ENCODE measurements around the gene MAP3K13.

The MAP3K13 gene

GRCh38 chr3:185322101-185322719 is 40.7 kb upstream of the MAP3K13 start:
- H3K9me2 ChIP-seq (replicated peaks; ENCODE audit: insufficient read depth, low read length) = no peaks in the 10 kb centered on the region
- H3K4me2 ChIP-seq (ENCODE audit: low read depth, low read length, poor library complexity, severe bottlenecking) = no peak overlapping the region
- no peaks in the 10 kb centered on the region for H3F3A ChIP-seq (ENCODE audit: insufficient read depth)
- no peak overlapping the region for H3K27ac ChIP-seq (ENCODE audit: low read depth, low read length)
- no peaks in the 10 kb centered on the region for H4K20me1 ChIP-seq (ENCODE audit: low read depth, low read length)
- TF ChIP-seq EZH2phosphoT487 (conservative IDR thresholded peaks at IDR 0.05; ENCODE audit: low read length) = no peak
- no peak for TF ChIP-seq CTCF (IDR thresholded peaks at IDR 0.05; ENCODE audit: insufficient read depth, low read length, poor library complexity, severe bottlenecking)
- no peaks in the 10 kb centered on the region for H3K36me3 ChIP-seq (ENCODE audit: low read length)
- no peak overlapping the region for H3K4me3 ChIP-seq (ENCODE audit: insufficient read depth, low read length, poor library complexity, severe bottlenecking)
- no peaks in the 10 kb centered on the region for H3K79me2 ChIP-seq (ENCODE audit: insufficient read depth, low read length)
- H3K9me3 ChIP-seq (ENCODE audit: insufficient read depth, low read length) = no peaks in the 10 kb centered on the region
- H3K27me3 ChIP-seq (ENCODE audit: low read length) = no peaks in the 10 kb centered on the region
- no peak overlapping the region for H2AFZ ChIP-seq (ENCODE audit: low read depth, low read length, severe bottlenecking)
- no peak overlapping the region for H3K9ac ChIP-seq (ENCODE audit: low read length)

GRCh38 chr3:185325946-185326791 is 36.8 kb upstream of the MAP3K13 start:
- Histone ChIP-seq H4K20me1 (ENCODE audit: low read depth, low read length) (no peaks in the 10 kb centered on the region), H3K36me3 (ENCODE audit: low read length) (no peaks in the 10 kb centered on the region), H3K27me3 (ENCODE audit: low read length) (no peaks in the 10 kb centered on the region), H3K9me2 (replicated peaks; ENCODE audit: insufficient read depth, low read length) (no peaks in the 10 kb centered on the region), H3K9ac (ENCODE audit: low read length) (no peak overlapping the region), H2AFZ (ENCODE audit: low read depth, low read length, severe bottlenecking) (no peak overlapping the region), H3K4me2 (ENCODE audit: low read depth, low read length, poor library complexity, severe bottlenecking) (no peak overlapping the region), H3F3A (ENCODE audit: insufficient read depth) (no peaks in the 10 kb centered on the region), H3K4me3 (ENCODE audit: insufficient read depth, low read length, poor library complexity, severe bottlenecking) (no peak overlapping the region), H3K79me2 (ENCODE audit: insufficient read depth, low read length) (no peaks in the 10 kb centered on the region), H3K9me3 (ENCODE audit: insufficient read depth, low read length) (no peaks in the 10 kb centered on the region), H3K27ac (ENCODE audit: low read depth, low read length) (no peak overlapping the region)
- TF ChIP-seq EZH2phosphoT487 (conservative IDR thresholded peaks at IDR 0.05; ENCODE audit: low read length) = no peak
- no peak for TF ChIP-seq CTCF (IDR thresholded peaks at IDR 0.05; ENCODE audit: insufficient read depth, low read length, poor library complexity, severe bottlenecking)

GRCh38 chr3:185327062-185327461 is 35.9 kb upstream of the MAP3K13 start:
- Histone ChIP-seq H3K9me2 (replicated peaks; ENCODE audit: insufficient read depth, low read length) (no peaks in the 10 kb centered on the region), H3K27ac (ENCODE audit: low read depth, low read length) (no peak overlapping the region), H2AFZ (ENCODE audit: low read depth, low read length, severe bottlenecking) (no peak overlapping the region), H3K4me3 (ENCODE audit: insufficient read depth, low read length, poor library complexity, severe bottlenecking) (no peak overlapping the region), H3K79me2 (ENCODE audit: insufficient read depth, low read length) (no peaks in the 10 kb centered on the region), H3F3A (ENCODE audit: insufficient read depth) (no peaks in the 10 kb centered on the region), H4K20me1 (ENCODE audit: low read depth, low read length) (no peaks in the 10 kb centered on the region), H3K4me2 (ENCODE audit: low read depth, low read length, poor library complexity, severe bottlenecking) (no peak overlapping the region), H3K9ac (ENCODE audit: low read length) (no peak overlapping the region), H3K9me3 (ENCODE audit: insufficient read depth, low read length) (no peaks in the 10 kb centered on the region), H3K27me3 (ENCODE audit: low read length) (no peaks in the 10 kb centered on the region), H3K36me3 (ENCODE audit: low read length) (no peaks in the 10 kb centered on the region)
- no peak for TF ChIP-seq EZH2phosphoT487 (conservative IDR thresholded peaks at IDR 0.05; ENCODE audit: low read length)
- TF ChIP-seq CTCF (IDR thresholded peaks at IDR 0.05; ENCODE audit: insufficient read depth, low read length, poor library complexity, severe bottlenecking) = no peak
